PC-3 (cell line): ENCODE data around the gene VAT1L. TPM values are rescaled to one million over a fixed set of nuclear protein-coding genes. Genes with fewer than 3 reads are reported as not detected.

ENCODE experiments used
- ATAC-seq: fragments of 200-7000 bp; cut with Tn5 transposase; 2 replicates; pipeline ENCODE4 v1.9.1; 2020; ENCODE audit warnings: mild to moderate bottlenecking, moderate library complexity
- BruUV-seq: library from RNA; stranded (reverse); fragments of 400-500 nt; replicated peaks from 2 replicates; lab custom pipeline; 2021; lab: Mats Ljungman, UMichigan
- CTCF ChIA-PET: fragments of 300-600 bp; sonication (Branson Sonifier 250); formaldehyde crosslinking; loops from one replicate; lab custom pipeline; 2022; ENCODE audit warnings: antibody characterized with exemption; lab: Charles Lee
- POLR2A ChIA-PET: fragments of 300-600 bp; sonication (Branson Sonifier 250); formaldehyde crosslinking; loops from one replicate; lab custom pipeline; 2022; ENCODE audit warnings: antibody characterized with exemption; ENCODE audit not compliant: unreplicated experiment; lab: Charles Lee
- DNase-seq: peaks from one replicate; pipeline ENCODE4 v3.0.0-alpha.2; 2015
- H2AFZ ChIP-seq: fragments of 300-600 bp; sonication (generic); 2 replicates; pipeline ENCODE4 v1.6.0; 2016; ENCODE audit warnings: antibody characterized with exemption, low read length
- H3F3A ChIP-seq: fragments of 300-600 bp; sonication (generic); one replicate; pipeline ENCODE4 v1.6.0; 2017; ENCODE audit warnings: antibody characterized with exemption, low read length, control low read depth, mild to moderate bottlenecking; ENCODE audit not compliant: unreplicated experiment
- H3K27ac ChIP-seq: fragments of 300-600 bp; sonication (generic); 2 replicates; pipeline ENCODE4 v1.5.1; 2016; ENCODE audit warnings: mild to moderate bottlenecking, low read length
- H3K27me3 ChIP-seq: fragments of 300-600 bp; sonication (generic); 2 replicates; pipeline ENCODE4 v1.6.1; 2016; ENCODE audit warnings: low read length, mixed read lengths
- H3K36me3 ChIP-seq: fragments of 300-600 bp; sonication (generic); 2 replicates; pipeline ENCODE4 v1.6.1; 2016; ENCODE audit warnings: low read depth, mixed run types, low read length, mixed read lengths
- H3K4me1 ChIP-seq: fragments of 300-600 bp; sonication (generic); 2 replicates; pipeline ENCODE4 v1.5.1; 2016; ENCODE audit warnings: low read length; ENCODE audit not compliant: insufficient read depth
- H3K4me2 ChIP-seq: fragments of 300-600 bp; sonication (generic); 2 replicates; pipeline ENCODE4 v1.6.0; 2016; ENCODE audit warnings: low read length
- H3K4me3 ChIP-seq: fragments of 300-600 bp; sonication (generic); 2 replicates; pipeline ENCODE4 v1.5.1; 2016; ENCODE audit warnings: mild to moderate bottlenecking, low read length, mixed read lengths
- H3K79me2 ChIP-seq: fragments of 300-600 bp; sonication (generic); 2 replicates; pipeline ENCODE4 v1.6.1; 2017; ENCODE audit warnings: low read length, mixed read lengths
- H3K9ac ChIP-seq: fragments of 300-600 bp; sonication (generic); 2 replicates; pipeline ENCODE4 v1.6.0; 2016; ENCODE audit warnings: mild to moderate bottlenecking, low read length
- H3K9me2 ChIP-seq: fragments of 300-600 bp; sonication (generic); replicated peaks from 2 replicates; pipeline ENCODE4 v1.6.1; 2016; ENCODE audit warnings: mixed run types, low read length, mixed read lengths
- H3K9me3 ChIP-seq: fragments of 300-600 bp; sonication (generic); 2 replicates; pipeline ENCODE4 v1.6.1; 2016; ENCODE audit warnings: low read length, mixed read lengths
- H4K20me1 ChIP-seq: fragments of 300-600 bp; sonication (generic); 2 replicates; pipeline ENCODE4 v1.6.1; 2016; ENCODE audit warnings: low read length, mixed read lengths
- CTCF ChIP-seq: fragments of 300-600 bp; sonication (generic); conservative IDR thresholded peaks from 2 replicates; pipeline ENCODE4 v1.5.1; 2017; ENCODE audit warnings: antibody characterized with exemption, low read depth, mild to moderate bottlenecking, low read length
- EZH2 ChIP-seq: fragments of 300-600 bp; sonication (generic); IDR thresholded peaks from one replicate; pipeline ENCODE4 v1.6.1; 2017; ENCODE audit warnings: antibody characterized with exemption, mild to moderate bottlenecking, low read length; ENCODE audit not compliant: unreplicated experiment
- EZH2phosphoT487 ChIP-seq: fragments of 300-600 bp; sonication (generic); IDR thresholded peaks from 2 replicates; pipeline ENCODE4 v1.6.1; 2018; ENCODE audit warnings: mild to moderate bottlenecking, antibody characterized with exemption, low read length, borderline replicate concordance
- intact Hi-C: fragments of 100-400 bp; cut with micrococcal nuclease; formaldehyde crosslinking; loops from 2 replicates; pipeline ENCODE4 v1.9.0; 2023
- total RNA-seq: library from RNA; depleted of rRNA; stranded (reverse); fragments of >200 nt; gene quantifications from 2 replicates; pipeline ENCODE4 v1.2.3, GENCODE V29; 2014

The VAT1L gene
- total RNA-seq, 1 experiment from 2014 or later: 0.47 TPM

DNA sequence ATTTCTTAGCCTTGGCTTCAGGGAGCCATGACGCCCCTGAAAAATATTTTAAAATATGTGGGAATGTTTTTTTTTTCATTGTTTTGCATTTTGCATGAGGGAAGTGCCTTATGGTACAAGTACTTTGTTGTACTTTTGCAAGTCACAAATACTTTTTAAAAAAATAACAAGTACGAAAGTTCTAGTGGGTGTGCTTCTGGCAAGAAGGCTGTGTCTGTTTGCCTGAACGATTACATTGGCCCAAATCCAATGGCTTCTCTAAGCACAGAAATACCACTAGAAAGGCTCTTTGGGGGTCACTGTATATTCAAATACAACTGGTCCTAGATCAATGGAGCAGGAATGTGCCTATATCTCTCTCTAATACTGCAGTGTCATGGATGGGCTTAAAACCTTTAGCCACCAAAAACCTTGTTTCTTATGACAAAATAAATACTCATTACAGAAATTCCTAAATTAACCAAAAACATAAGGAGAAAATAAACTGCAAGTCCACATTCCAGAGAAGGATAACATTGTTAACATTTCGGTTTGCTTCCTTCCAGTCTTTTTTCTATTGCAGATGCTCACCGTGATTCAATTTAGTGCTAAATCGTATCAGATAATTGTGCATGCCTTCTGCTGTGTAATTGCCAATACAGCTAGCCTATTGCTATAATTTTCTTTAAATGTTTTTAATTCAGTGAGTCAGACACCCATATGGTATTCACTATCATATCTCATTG is 97.4 kb downstream of the VAT1L start:
- ChIA-PET POLR2A (no interaction called here), CTCF (no interaction called here)
- no peaks in the 10 kb centered on the region for H3F3A ChIP-seq
- ATAC-seq (no peak), DNase-seq (no peak)
- H3K4me2 ChIP-seq: no peak overlapping the region
- TF ChIP-seq EZH2phosphoT487 (no peak), CTCF (no peak), EZH2 (no peak)
- intact Hi-C loops: no loop called here
- no peaks in the 10 kb centered on the region for H3K9me3 ChIP-seq
- H3K4me1 ChIP-seq: no peaks in the 10 kb centered on the region
- no peak overlapping the region for H3K27ac ChIP-seq
- H3K9ac ChIP-seq: no peak overlapping the region
- no TSS peak for BruUV-seq
- H3K79me2 ChIP-seq: no peaks in the 10 kb centered on the region
- H3K9me2 ChIP-seq: no peaks in the 10 kb centered on the region
- no peaks in the 10 kb centered on the region for H3K36me3 ChIP-seq
- no peaks in the 10 kb centered on the region for H4K20me1 ChIP-seq
- no peak overlapping the region for H3K4me3 ChIP-seq
- no peak overlapping the region for H2AFZ ChIP-seq
- H3K27me3 ChIP-seq: no peaks in the 10 kb centered on the region

DNA sequence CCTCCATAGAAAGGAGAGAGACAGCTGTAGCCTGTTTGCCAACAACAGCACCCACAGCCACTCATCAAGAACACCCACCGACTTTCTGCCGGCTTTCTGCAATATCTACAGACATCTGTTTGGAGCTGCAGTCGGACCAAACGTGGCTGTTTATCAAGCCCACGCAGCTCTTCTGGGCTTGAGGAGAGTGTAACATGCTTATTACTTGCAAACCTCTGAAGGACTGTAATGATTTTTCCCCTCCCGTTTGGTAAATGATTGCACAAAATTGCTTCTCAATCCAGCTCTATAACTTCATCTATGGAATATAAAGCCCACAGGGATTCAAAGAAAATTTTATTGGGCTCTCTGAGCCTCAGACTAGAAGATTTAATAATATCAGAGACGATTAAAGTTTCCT is 100.5 kb downstream of the VAT1L start:
- no peak overlapping the region for H3K4me3 ChIP-seq
- no peaks in the 10 kb centered on the region for H3K27me3 ChIP-seq
- H4K20me1 ChIP-seq: no peaks in the 10 kb centered on the region
- H3K79me2 ChIP-seq: no peaks in the 10 kb centered on the region
- DNase-seq (no peak), ATAC-seq (no peak)
- intact Hi-C loops: no loop called here
- no peak overlapping the region for H3K9ac ChIP-seq
- no peaks in the 10 kb centered on the region for H3K9me2 ChIP-seq
- no TSS peak for BruUV-seq
- CTCF ChIA-PET: no interaction called here
- H3F3A ChIP-seq: no peaks in the 10 kb centered on the region
- no peaks in the 10 kb centered on the region for H3K36me3 ChIP-seq
- no peaks in the 10 kb centered on the region for H3K9me3 ChIP-seq
- no peak overlapping the region for H3K4me2 ChIP-seq
- no peak for TF ChIP-seq CTCF
- TF ChIP-seq EZH2phosphoT487: no peak
- no peak for TF ChIP-seq EZH2
- H3K4me1 ChIP-seq: no peaks in the 10 kb centered on the region
- POLR2A ChIA-PET: no interaction called here
- H2AFZ ChIP-seq: no peak overlapping the region
- H3K27ac ChIP-seq: no peak overlapping the region

GRCh38 chr16:77890075-77890474 is 101.7 kb downstream of the VAT1L start:
- BruUV-seq: no TSS peak
- ATAC-seq (no peak), DNase-seq (no peak)
- ChIA-PET CTCF (no interaction called here), POLR2A (no interaction called here)
- TF ChIP-seq CTCF (no peak), EZH2phosphoT487 (no peak)
- H3K36me3 ChIP-seq: no peaks in the 10 kb centered on the region
- H3K9ac ChIP-seq: no peak overlapping the region
- no peak overlapping the region for H2AFZ ChIP-seq
- no peaks in the 10 kb centered on the region for H3K9me2 ChIP-seq
- intact Hi-C loops: no loop called here
- no peak overlapping the region for H3K27ac ChIP-seq
- no peaks in the 10 kb centered on the region for H3K9me3 ChIP-seq
- H3K27me3 ChIP-seq: no peaks in the 10 kb centered on the region
- H3K79me2 ChIP-seq: no peaks in the 10 kb centered on the region
- H3K4me1 ChIP-seq: no peaks in the 10 kb centered on the region
- H3K4me2 ChIP-seq: no peak overlapping the region
- no peaks in the 10 kb centered on the region for H4K20me1 ChIP-seq
- no peaks in the 10 kb centered on the region for H3F3A ChIP-seq
- H3K4me3 ChIP-seq: no peak overlapping the region
